K562 (cell line): ENCODE results near the gene TREM1. TPM values are rescaled to one million over a fixed set of nuclear protein-coding genes. Genes with fewer than 3 reads are reported as not detected.

ENCODE experiments used
- BHLHE40 ChIP-seq: IDR thresholded peaks from 2 replicates; pipeline ENCODE4 v1.6.1; 2011; ENCODE audit warnings: low read length, improper control_type of control experiment
- CCAR2 ChIP-seq: fragments of 200-400 bp; formaldehyde crosslinking; IDR thresholded peaks from 2 replicates; pipeline ENCODE4 v1.6.1; 2017; ENCODE audit warnings: mild to moderate bottlenecking, low read depth, low read length
- CLOCK ChIP-seq: fragments of 250-450 bp; sonication (Bioruptor Pico); IDR thresholded peaks from 2 replicates; pipeline ENCODE4 v1.4.0; 2020; ENCODE audit warnings: mild to moderate bottlenecking, moderate library complexity, borderline replicate concordance
- DACH1 ChIP-seq: fragments of 450-650 bp; IDR thresholded peaks from 2 replicates; pipeline ENCODE4 v1.6.1; 2018; ENCODE audit not compliant: partially characterized antibody
- EHMT2 ChIP-seq: fragments of 450-650 bp; IDR thresholded peaks from 2 replicates; pipeline ENCODE4 v1.6.1; 2018; ENCODE audit warnings: antibody characterized with exemption
- FOXJ2 ChIP-seq: fragments of 200-800 bp; sonication (Bioruptor generic); IDR thresholded peaks from 2 replicates; pipeline ENCODE4 v1.6.1; 2016; ENCODE audit warnings: missing genetic modification characterization, missing compliant biosample characterization
- FOXM1 ChIP-seq, 2 experiments: fragments of 450-650 bp in 1 of 2; sonication (generic) in 1 of 2; formaldehyde crosslinking in 1 of 2; IDR thresholded peaks; 2 replicates each; pipeline versions ENCODE4 v1.6.1 to v1.9.0; 2017 to 2022; ENCODE audit warnings: low read depth in 2 of 2, mild to moderate bottlenecking in 2 of 2, missing genetic modification reagents in 1 of 2, moderate library complexity in 1 of 2
- HMGN3 ChIP-seq: IDR thresholded peaks from 2 replicates; pipeline ENCODE4 v1.6.1; 2011; ENCODE audit warnings: borderline replicate concordance, low read depth, mild to moderate bottlenecking, mixed read lengths, low read length; ENCODE audit not compliant: insufficient read length; ENCODE audit errors: extremely low read depth
- L3MBTL2 ChIP-seq: fragments of 450-650 bp; IDR thresholded peaks from 2 replicates; pipeline ENCODE4 v1.6.1; 2016; ENCODE audit warnings: mild to moderate bottlenecking, moderate library complexity
- MBD1 ChIP-seq: fragments of 250-450 bp; sonication (Bioruptor Pico); IDR thresholded peaks from 2 replicates; pipeline ENCODE4 v1.8.0; 2022; ENCODE audit warnings: inconsistent platforms
- MXD1 ChIP-seq: fragments of 250-450 bp; sonication (Bioruptor Pico); IDR thresholded peaks from 2 replicates; pipeline ENCODE4 v1.8.0; 2021; ENCODE audit warnings: borderline replicate concordance, mild to moderate bottlenecking, moderate library complexity; ENCODE audit not compliant: poor library complexity, severe bottlenecking
- NR0B1 ChIP-seq: fragments of 450-650 bp; IDR thresholded peaks from one replicate; pipeline ENCODE4 v1.6.1; 2018; ENCODE audit warnings: mild to moderate bottlenecking, moderate library complexity; ENCODE audit not compliant: partially characterized antibody
- SIRT6 ChIP-seq: IDR thresholded peaks from one replicate; pipeline ENCODE4 v1.6.1; 2012; ENCODE audit warnings: low read depth, mild to moderate bottlenecking, control low read depth, inconsistent platforms, low read length, moderate library complexity
- SP2 ChIP-seq: IDR thresholded peaks from 2 replicates; pipeline ENCODE4 v1.6.1; 2011; ENCODE audit warnings: mild to moderate bottlenecking, low read depth, low read length, moderate library complexity; ENCODE audit not compliant: poor library complexity, severe bottlenecking; ENCODE audit errors: extremely low read depth
- TRIM28 ChIP-seq: fragments of 450-650 bp; IDR thresholded peaks from 2 replicates; pipeline ENCODE4 v1.6.1; 2017
- ZC3H8 ChIP-seq: fragments of 450-650 bp; IDR thresholded peaks from 2 replicates; pipeline ENCODE4 v1.6.1; 2017
- ZNF24 ChIP-seq: fragments of 450-650 bp; IDR thresholded peaks from 2 replicates; pipeline ENCODE4 v1.6.1; 2016
- ZNF639 ChIP-seq, 2 experiments: fragments of 200-800 bp in 1 of 2; sonication (Bioruptor generic) in 1 of 2; sonication (generic) in 1 of 2; formaldehyde crosslinking in 1 of 2; IDR thresholded peaks in 1 of 2; conservative IDR thresholded peaks in 1 of 2; 2 replicates each; pipeline versions ENCODE4 v1.5.0 to v1.6.1; 2016 to 2020; ENCODE audit warnings: missing compliant biosample characterization in 1 of 2, missing genetic modification characterization in 1 of 2, missing genetic modification reagents in 1 of 2
- ZNF75A ChIP-seq: fragments of 450-650 bp; formaldehyde crosslinking; IDR thresholded peaks from 2 replicates; pipeline ENCODE4 v1.4.0; 2020; ENCODE audit warnings: mild to moderate bottlenecking
- polyA plus RNA-seq, 8 experiments: library from polyadenylated mRNA; depleted of rRNA in 4 of 8; stranded (reverse) in 5 of 8; unstranded in 3 of 8; fragments of >200 nt; fragmentation: Nextera tagmentation in 2 of 8; fragmentation: Illumina TruSeq in 1 of 8; extraction: Ambion mirVana in 2 of 8; extraction: Trizol in 1 of 8; gene quantifications; 2 replicates each; pipeline versions ENCODE4 v1.2.1 to v1.2.3, GENCODE V29; 2011 to 2014; ENCODE audit warnings: inconsistent platforms in 1 of 8, missing spikeins in 1 of 8
- total RNA-seq, 7 experiments: library from RNA; depleted of rRNA in 6 of 7; stranded (reverse); fragments of >200 nt in 6 of 7; fragmentation: Illumina TruSeq in 2 of 7; extraction: Trizol in 2 of 7; gene quantifications; 2 replicates each; pipeline versions ENCODE4 v1.2.1 to v1.2.3, GENCODE V29; 2011 to 2021; ENCODE audit warnings: low replicate concordance in 1 of 7

Gene TREM1
- total and polyA plus RNA-seq, 9 of the 15 experiments (the other 6 are each of a cell fraction or from before 2014, with no cell fraction given), result not detected

- TF ChIP-seq MXD1 (CRISPR knock-in tag) (no peak), TRIM28 (peak; percentile 49; the same call in 1 of the 2 replicates), SIRT6 (no peak), DACH1 (peak; percentile 84), EHMT2 (peak; percentile 85), NR0B1 (no peak), ZC3H8 (no peak), FOXM1 (IDR thresholded peaks at IDR 0.05; ENCODE audit: low read depth) (peak; percentile 31; the same call in 1 of the 2 replicates), FOXM1 (CRISPR knock-in tag; IDR thresholded peaks at IDR 0.05; ENCODE audit: low read depth) (no peak), CLOCK (CRISPR knock-in tag) (0 out of 2 replicates have a peak, but pooled peaks have one; percentile 8), MBD1 (no peak), HMGN3 (no peak), ZNF639 (CRISPR knock-in tag; conservative IDR thresholded peaks at IDR 0.05 in 1 of 2, IDR thresholded peaks at IDR 0.05 in 1 of 2) (no peak), ZNF24 (no peak; the same call in 1 of the 2 replicates), SP2 (no peak), ZNF75A (CRISPR knock-in tag) (0 out of 2 replicates have a peak, but pooled peaks have one; percentile 22), CCAR2 (no peak), BHLHE40 (peak; percentile 93), L3MBTL2 (peak; percentile 89), FOXJ2 (tag) (no peak)
These were observed 7.6 kb downstream of the TREM1 start (continued) for GRCh38 chr6:41278699-41279405.
